HG03066 (cell line): Measurements from ENCODE around the gene KLC1.

Experiments
- ATAC-seq: cut with Tn5 transposase; IDR thresholded peaks from one replicate; pipeline ENCODE4 v1.9.1; 2021; ENCODE audit warnings: low read depth; ENCODE audit not compliant: unreplicated experiment

The KLC1 gene

GRCh38 chr14:103656031-103656755, 27.2 kb downstream of the KLC1 start:
- no peak for ATAC-seq

GRCh38 chr14:103656756-103657133, 27.7 kb downstream of the KLC1 start:
- ATAC-seq, result no peak

GRCh38 chr14:103657471-103657870, 28.5 kb downstream of the KLC1 start:
- ATAC-seq, result no peak

DNA sequence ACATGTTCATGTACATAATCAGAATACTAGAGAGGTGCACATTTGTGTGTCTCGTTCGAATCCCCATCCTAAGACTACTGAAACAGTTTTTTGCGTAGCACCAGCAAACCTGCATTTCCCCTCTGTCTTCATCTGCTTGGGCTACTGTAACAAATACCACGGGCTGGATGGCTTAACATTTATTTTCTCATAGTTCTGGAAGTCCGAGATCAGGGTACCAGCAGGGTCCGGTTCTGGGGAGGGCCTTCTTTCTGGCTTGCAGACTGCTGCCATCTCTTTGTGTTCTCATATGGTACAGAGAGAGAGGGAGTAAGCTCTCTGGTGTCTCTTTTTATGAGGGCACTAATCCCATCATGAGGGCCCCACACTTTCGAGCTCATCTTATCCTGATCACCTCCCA, 30.6 kb downstream of the KLC1 start:
- no peak for ATAC-seq

GRCh38 chr14:103662029-103662428, 33.0 kb downstream of the KLC1 start:
- ATAC-seq, result no peak

GRCh38 chr14:103662591-103662990, 33.6 kb downstream of the KLC1 start:
- ATAC-seq, result no peak

DNA sequence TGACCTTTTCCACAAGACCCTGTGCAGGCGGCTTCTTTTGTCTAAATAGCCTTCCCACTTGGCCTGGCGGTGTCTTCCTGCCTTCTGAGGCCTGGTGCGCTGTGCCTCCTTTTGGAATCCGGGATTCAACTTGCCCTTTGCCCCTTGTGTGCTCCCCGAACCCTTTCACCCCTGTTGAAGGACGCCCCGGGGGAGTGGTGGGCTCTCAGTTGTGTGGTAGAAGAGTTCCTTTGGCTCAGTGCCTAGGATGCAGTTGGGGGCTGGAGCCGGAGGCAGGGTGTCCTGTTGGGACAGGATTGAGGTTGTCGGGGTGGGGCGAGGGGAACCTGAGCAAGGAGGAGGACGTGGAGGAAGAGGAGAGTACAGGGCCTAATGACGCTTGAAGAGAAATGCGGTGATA, 34.5 kb downstream of the KLC1 start:
- no peak for ATAC-seq

DNA sequence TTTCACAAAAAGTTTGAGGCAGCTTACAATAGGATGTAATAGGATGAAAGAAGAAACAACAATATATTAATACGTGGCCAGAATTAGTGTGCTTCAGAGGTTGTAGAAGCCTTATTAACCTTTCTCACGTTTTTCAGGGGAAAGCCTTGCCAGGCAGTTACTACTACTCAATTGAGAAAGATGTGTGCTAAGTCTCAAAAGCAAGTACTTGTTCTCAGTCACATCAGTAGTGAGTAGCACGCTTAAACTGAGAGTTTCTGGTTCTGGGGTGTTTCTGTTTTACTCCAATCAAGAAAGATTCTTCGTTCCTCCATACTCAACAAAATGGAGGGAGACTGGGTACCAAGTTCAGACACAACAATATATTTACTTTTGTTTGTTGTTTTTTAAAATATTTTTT, 38.7 kb downstream of the KLC1 start:
- no peak for ATAC-seq

DNA sequence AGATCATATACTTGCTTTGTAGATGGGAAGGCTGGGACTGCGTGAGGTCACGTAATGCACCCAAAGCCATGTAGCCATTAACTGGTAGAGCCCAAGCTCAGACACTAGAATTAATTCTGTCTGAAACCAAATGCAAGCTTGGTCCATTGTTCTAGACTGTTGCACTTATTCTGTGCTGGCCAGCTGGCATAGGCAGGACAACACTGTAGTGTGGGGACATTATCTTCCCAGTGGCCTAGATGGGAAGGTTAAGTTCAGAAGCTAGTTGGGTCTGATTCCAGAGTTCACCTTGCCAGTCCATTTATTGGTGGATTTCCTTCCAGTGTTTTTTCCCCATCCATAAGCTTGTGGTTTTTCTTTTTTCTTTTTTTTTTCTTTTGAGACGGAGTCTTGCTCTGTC, 39.1 kb downstream of the KLC1 start:
- no peak for ATAC-seq

GRCh38 chr14:103669370-103669769, 40.4 kb downstream of the KLC1 start:
- no peak for ATAC-seq

DNA sequence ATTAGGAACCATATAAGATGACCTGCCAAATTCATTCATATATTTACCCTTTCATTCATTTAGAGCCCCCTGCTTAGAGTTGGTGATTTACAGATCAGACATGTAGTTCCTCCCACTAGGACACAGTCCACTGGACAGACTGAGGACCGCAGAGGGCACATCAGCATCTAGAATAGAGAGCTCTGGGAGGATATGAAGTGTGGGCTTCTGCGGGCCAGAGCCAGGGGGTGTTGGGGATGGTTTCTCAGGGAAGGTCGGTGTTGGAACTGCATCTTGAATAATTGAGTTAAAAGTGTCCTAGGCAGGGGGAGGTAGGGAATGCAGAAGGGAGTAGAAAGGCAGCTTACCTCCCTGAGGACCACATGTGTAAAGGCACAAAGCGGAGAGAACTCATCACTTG, 42.9 kb downstream of the KLC1 start:
- no peak for ATAC-seq

GRCh38 chr14:103675957-103676356, 46.9 kb downstream of the KLC1 start:
- no peak for ATAC-seq

DNA sequence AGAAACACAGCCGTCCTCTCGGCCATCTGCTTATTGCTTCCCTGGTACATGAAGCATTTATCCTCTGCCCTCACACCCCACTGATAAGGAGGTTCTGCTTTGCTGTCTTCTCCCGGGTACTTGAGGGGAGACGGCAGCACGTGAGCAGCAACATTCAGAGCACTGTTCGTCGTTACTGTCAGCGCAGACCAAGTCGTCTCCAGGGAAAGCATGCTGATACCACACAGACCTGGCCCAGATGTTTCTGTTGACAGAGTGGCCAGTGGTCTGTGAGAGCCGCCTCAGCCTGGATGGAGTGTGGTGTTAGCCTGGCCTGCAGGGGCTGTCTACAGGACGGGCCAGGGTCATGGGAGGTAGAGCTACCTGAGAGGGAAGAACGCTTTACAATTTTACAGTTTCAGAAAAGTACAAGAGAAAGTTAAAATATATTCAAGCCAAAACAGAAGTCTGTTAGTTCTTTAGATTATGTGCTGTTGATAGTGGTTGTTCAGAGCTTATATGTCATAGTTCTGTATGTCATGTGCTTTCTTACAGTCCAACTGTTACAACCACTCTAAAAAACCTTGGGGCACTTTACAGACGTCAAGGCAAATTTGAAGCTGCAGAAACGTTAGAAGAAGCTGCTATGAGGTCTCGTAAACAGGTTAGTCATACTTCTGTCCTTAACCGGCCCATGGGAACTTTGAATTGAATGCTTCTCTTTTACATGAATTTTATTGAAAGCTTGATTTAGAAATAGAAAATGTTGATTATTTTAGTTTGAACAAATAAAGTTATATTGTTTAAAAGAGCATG, 48.1 kb downstream of the KLC1 start:
- ATAC-seq, result no peak

DNA sequence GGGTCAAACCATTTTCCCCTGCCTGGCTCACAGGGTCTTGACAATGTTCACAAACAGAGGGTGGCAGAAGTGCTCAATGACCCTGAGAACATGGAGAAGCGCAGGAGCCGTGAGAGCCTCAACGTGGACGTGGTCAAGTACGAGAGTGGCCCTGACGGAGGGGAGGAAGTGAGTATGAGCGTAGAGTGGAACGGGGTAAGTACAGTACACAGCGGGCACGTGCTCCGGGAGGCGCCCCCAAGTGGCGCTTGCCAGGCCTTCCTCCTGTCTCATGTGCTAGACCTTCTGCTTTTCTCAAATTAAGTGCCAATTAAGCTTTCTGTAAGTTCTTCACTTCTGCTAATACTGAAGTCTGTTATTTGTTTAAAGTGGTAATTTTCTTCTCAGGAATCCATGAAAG, 50.3 kb downstream of the KLC1 start:
- ATAC-seq, result peak; percentile 84

DNA sequence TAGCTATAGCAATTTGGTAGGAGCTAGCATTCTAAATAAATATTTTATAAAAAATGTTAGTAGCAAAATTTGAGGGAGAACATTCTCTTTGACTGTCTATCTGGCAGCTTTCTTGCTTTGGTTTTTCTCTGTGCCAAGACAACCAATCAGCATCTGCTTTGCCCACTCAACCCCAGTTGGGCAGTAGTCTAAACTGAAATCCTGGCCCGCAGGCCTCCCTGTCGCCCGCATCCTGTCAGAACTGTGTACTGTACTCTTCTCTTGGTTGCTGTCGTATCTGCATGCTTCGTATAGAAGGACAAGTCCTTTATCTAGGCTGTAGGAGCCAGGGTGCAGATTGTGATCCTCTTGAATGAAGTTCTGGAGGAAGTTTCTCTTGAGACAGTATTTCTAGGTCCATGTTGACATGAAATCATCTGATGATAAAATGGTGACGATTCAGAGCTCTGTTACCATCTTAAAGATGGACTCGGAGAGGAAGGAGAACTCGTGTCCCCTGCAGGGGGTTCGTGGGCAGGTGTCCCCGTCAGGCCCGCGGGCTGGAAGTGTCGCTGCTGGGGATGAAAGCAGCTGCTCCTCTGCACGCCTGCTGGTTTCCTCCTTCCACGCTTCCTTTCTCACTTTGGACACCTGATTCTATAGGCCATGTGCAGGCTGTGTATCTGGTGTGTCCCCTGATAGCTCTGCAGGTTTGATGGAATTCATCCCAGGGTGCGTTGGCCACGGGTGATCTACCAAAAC, 51.6 kb downstream of the KLC1 start:
- no peak for ATAC-seq

DNA sequence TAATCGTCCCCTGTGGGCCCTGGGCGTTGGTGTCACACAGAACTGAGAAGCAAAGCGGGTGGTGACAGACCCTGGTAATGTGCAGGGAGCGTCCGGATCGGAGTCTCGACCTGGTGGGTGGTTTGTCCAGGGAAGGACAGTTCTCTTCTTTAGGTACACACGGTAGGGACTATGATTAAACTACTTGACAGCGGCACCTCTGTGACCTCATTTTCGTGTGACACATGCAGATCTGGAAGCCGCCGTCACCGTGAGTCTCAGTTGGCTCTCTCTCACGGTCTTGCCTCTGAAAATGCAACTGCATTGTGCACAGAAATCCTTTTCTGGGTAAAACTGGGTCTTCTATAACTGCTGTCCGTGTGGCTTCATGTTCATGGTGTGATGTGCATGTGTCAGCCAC, 54.1 kb downstream of the KLC1 start:
- ATAC-seq, result no peak

DNA sequence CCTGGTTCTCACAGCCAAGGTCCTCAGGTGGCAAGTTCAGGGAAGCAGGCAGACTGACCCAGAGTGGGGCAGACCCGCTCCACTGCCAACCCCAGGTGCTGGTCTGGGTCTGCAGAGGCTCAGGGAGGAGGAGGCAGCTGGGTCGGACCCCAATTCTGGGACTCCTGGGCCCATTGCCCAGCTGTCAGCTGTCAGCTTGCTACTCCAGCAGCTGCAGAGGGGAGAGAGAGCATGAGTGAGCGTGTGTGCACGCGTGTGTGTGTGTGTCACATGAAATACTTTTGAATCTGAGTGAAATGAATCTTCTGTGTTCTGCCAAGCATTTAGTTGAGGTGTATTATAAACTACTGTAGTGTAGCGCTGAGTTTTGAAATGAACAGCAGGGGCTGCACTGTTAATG, 55.5 kb downstream of the KLC1 start:
- ATAC-seq, result no peak

DNA sequence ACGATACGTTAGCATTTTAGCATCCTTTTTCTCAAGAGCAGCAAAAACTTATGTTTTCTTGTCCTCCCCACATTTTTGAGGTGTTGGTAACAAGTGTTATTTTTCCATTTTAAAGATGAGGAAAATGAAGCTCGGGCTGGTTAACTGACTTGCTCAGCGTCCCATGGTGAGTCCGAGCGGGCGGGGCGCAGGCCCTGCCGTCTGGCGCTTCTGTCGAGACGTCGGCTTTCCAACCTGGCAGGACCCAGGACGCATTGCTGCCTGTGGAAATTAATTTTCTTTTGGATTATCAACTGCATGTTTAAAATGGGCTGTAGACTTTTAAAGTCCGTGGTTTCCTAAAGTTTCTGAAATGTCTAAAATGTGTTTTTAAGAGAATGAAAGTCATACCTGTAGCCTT, 55.9 kb downstream of the KLC1 start:
- no peak for ATAC-seq

GRCh38 chr14:103685276-103686211, 56.5 kb downstream of the KLC1 start:
- no peak for ATAC-seq

- ATAC-seq, result no peak
Measured at GRCh38 chr14:103686831-103687485, 57.9 kb downstream of the KLC1 start.
